ENCODE measurements around the gene PRR15. TPM values are rescaled to one million over a fixed set of nuclear protein-coding genes. Genes with fewer than 3 reads are reported as not detected.

PRR15 gene
- total and polyA plus RNA-seq, 2 of the 8 experiments (the other 6 are each of a cell fraction or from before 2014, with no cell fraction given): 4.9 to 7.9 TPM

DNA sequence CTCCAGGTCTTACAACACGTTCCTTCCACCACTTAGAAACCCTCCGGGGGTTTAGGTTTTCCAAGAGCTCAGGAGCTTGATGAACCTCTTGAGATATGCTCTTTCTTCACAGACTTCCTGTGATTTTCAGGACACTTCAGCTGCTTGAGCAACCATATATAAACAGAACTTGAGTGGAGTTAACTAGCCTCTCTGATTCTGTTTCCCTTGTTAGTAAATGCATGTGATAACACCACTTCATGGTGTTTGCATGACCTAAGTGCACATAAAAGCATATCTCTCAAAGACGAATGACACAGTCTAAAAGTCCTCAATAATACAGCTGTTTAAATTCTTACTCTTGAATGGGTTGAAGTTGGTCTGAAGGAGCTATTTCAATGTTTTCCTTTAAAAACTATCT lies 9.9 kb downstream of the PRR15 start:
- FAIRE-seq: no peak
- POLR2A ChIA-PET (ENCODE audit: partially characterized antibody): no interaction called here
- 85% methylated on average over 3 of the region's 3 CpGs; no CpG with 5 or more reads in 1 of the 2 experiments for WGBS, 2 experiments (ENCODE audit: extremely low coverage in 1 of 2, insufficient coverage in 1 of 2, insufficient read length in 1 of 2, insufficient replicate concordance in 2 of 2, low coverage in 1 of 2, low lambda C conversion rate in 2 of 2, missing lambda C conversion rate in 1 of 2)

More for the DNA sequence above, 9.9 kb downstream of the PRR15 start:
- H3K27me3 ChIP-seq (replicated peaks in 1 of 4; ENCODE audit: control insufficient read depth in 3 of 4, extremely low read depth in 1 of 4, insufficient read depth in 3 of 4, low read length in 3 of 4): no peaks in the 10 kb centered on the region
- H3K4ac ChIP-seq (replicated peaks; ENCODE audit: insufficient read length, low read depth, low read length): no peak overlapping the region
- H3K23me2 ChIP-seq (ENCODE audit: low read depth, low read length): no peaks in the 10 kb centered on the region
- H2BK15ac ChIP-seq (ENCODE audit: low read length): no peak overlapping the region
- CTCF ChIA-PET (ENCODE audit: partially characterized antibody): interaction anchor here (1.5 kb wide), 1 partner anchor 15 kb away, joined by 3 read pairs; no protein-coding TSS in a partner anchor
- peaks cover 0 to 7% (median 4%) of the 10 kb centered on the region in 4 experiments; a peak in 4 of 7 replicates for H3K4me1 ChIP-seq (replicated peaks in 1 of 4; ENCODE audit: control insufficient read depth in 3 of 4, insufficient read depth in 4 of 4, low read length in 3 of 4)
- no peak overlapping the region for H3K4me2 ChIP-seq (ENCODE audit: insufficient read depth in 1 of 2, low read depth in 2 of 2, low read length in 2 of 2)
- H3K79me2 ChIP-seq (ENCODE audit: control insufficient read depth in 1 of 2, insufficient read depth in 2 of 2, low read length in 2 of 2): no peaks in the 10 kb centered on the region
- H3K9me3 ChIP-seq (ENCODE audit: insufficient read depth in 2 of 2, low read depth in 1 of 2, low read length in 1 of 2): peaks cover 8 to 23% of the 10 kb centered on the region in 2 experiments; a peak in 3 of 4 replicates
- no peak overlapping the region for H3K18ac ChIP-seq (ENCODE audit: extremely low read depth, low read length)
- H4K91ac ChIP-seq (replicated peaks; ENCODE audit: insufficient read length, low read length): no peak overlapping the region
- H4K5ac ChIP-seq (ENCODE audit: insufficient read length, low read depth, low read length): no peak overlapping the region
- no peak overlapping the region for H3K56ac ChIP-seq (replicated peaks; ENCODE audit: insufficient read length, low read depth, low read length)
- H4K8ac ChIP-seq (ENCODE audit: extremely low read depth, insufficient read depth, low read length): no peak overlapping the region
- H2AK5ac ChIP-seq (ENCODE audit: low read depth, low read length): no peak overlapping the region
- no peaks in the 10 kb centered on the region for H3K79me1 ChIP-seq (ENCODE audit: low read depth, low read length)
- no peak overlapping the region for H3K27ac ChIP-seq (ENCODE audit: low read depth, low read length)
- no peak overlapping the region for H2BK12ac ChIP-seq (ENCODE audit: low read depth, low read length)
- no peak overlapping the region for H3K4me3 ChIP-seq (ENCODE audit: extremely low read depth in 1 of 4, insufficient read depth in 2 of 4, low read depth in 3 of 4, low read length in 4 of 4)
- H3K14ac ChIP-seq (ENCODE audit: insufficient read length): no peak overlapping the region
- H4K20me1 ChIP-seq (replicated peaks in 1 of 2; ENCODE audit: control insufficient read depth in 1 of 2, insufficient read depth in 2 of 2, low read length in 2 of 2): no peaks in the 10 kb centered on the region
- H2BK20ac ChIP-seq (ENCODE audit: low read length): no peak overlapping the region
- no peak overlapping the region for H3K9ac ChIP-seq (replicated peaks in 1 of 4; ENCODE audit: extremely low read depth in 1 of 4, low read depth in 3 of 4, low read length in 3 of 4)
- H2AFZ ChIP-seq (ENCODE audit: low read length): no peak overlapping the region
- no peak overlapping the region for H2BK120ac ChIP-seq (replicated peaks; ENCODE audit: low read depth, low read length)
- H3K36me3 ChIP-seq (ENCODE audit: control insufficient read depth in 2 of 4, insufficient read depth in 4 of 4, low read length in 3 of 4): peaks cover 0 to 1% (median 0%) of the 10 kb centered on the region in 4 experiments; a peak in 1 of 8 replicates
- no peak overlapping the region for H2BK5ac ChIP-seq (ENCODE audit: low read depth, low read length)
- TF ChIP-seq TAF1 (IDR thresholded peaks at IDR 0.05; ENCODE audit: low read depth, low read length) (no peak), ZNF274 (IDR thresholded peaks at IDR 0.05; ENCODE audit: borderline replicate concordance, extremely low read depth, low read length) (no peak), TEAD4 (IDR thresholded peaks at IDR 0.05; ENCODE audit: low read depth, low read length) (no peak), EGR1 (IDR thresholded peaks at IDR 0.05; ENCODE audit: borderline replicate concordance, low read depth, low read length) (no peak), POU5F1 (IDR thresholded peaks at IDR 0.05; ENCODE audit: low read depth, low read length) (no peak), SIN3A (conservative IDR thresholded peaks at IDR 0.05 in 1 of 2, IDR thresholded peaks at IDR 0.05 in 1 of 2; ENCODE audit: low read depth in 1 of 2, low read length in 2 of 2) (no peak), RFX5 (IDR thresholded peaks at IDR 0.05; ENCODE audit: borderline replicate concordance, low read depth, low read length) (no peak), CHD2 (IDR thresholded peaks at IDR 0.05; ENCODE audit: low read length) (no peak)
- H3K23ac ChIP-seq (ENCODE audit: insufficient read length): no peak overlapping the region
- no peak for DNase-seq (ENCODE audit: low read depth in 1 of 2, low spot score in 2 of 2)

All from H1 (cell line).